Calu3 (cell line): ENCODE data around the gene ARID3C. TPM values are rescaled to one million over a fixed set of nuclear protein-coding genes. Genes with fewer than 3 reads are reported as not detected.

ENCODE experiments used
- BruUV-seq: library from RNA; stranded (reverse); fragments of 400-500 nt; replicated peaks from 2 replicates; lab custom pipeline; 2021; lab: Mats Ljungman, UMichigan
- CTCF ChIA-PET: fragments of 300-600 bp; sonication (Branson Sonifier 250); formaldehyde crosslinking; loops from one replicate; lab custom pipeline; 2022; ENCODE audit warnings: antibody characterized with exemption; lab: Charles Lee
- DNase-seq: peaks from one replicate; pipeline ENCODE4 v3.0.0; 2022
- H3K27ac Mint-ChIP-seq: one replicate; pipeline ENCODE4 v1.8.0; 2022; ENCODE audit warnings: mixed read lengths; ENCODE audit not compliant: unreplicated experiment
- H3K27me3 Mint-ChIP-seq: one replicate; pipeline ENCODE4 v1.8.0; 2022; ENCODE audit warnings: mixed read lengths; ENCODE audit not compliant: unreplicated experiment
- H3K36me3 Mint-ChIP-seq: one replicate; pipeline ENCODE4 v1.8.0; 2022; ENCODE audit warnings: mild to moderate bottlenecking, moderate library complexity, mixed read lengths; ENCODE audit not compliant: insufficient read depth, unreplicated experiment
- H3K4me1 Mint-ChIP-seq: one replicate; pipeline ENCODE4 v1.8.0; 2022; ENCODE audit warnings: mild to moderate bottlenecking, low read depth, mixed read lengths; ENCODE audit not compliant: unreplicated experiment
- H3K4me3 Mint-ChIP-seq: one replicate; pipeline ENCODE4 v1.8.0; 2022; ENCODE audit warnings: mild to moderate bottlenecking, low read depth, moderate library complexity, mixed read lengths; ENCODE audit not compliant: unreplicated experiment
- H3K9me3 Mint-ChIP-seq: one replicate; pipeline ENCODE4 v1.8.0; 2022; ENCODE audit warnings: low read depth, mixed read lengths; ENCODE audit not compliant: unreplicated experiment
- CTCF ChIP-seq: fragments of 200-600 bp; IDR thresholded peaks from one replicate; pipeline ENCODE4 v1.8.0; 2022; ENCODE audit warnings: antibody characterized with exemption; ENCODE audit not compliant: unreplicated experiment
- intact Hi-C: fragments of 100-400 bp; cut with micrococcal nuclease; formaldehyde crosslinking; loops from one replicate; pipeline ENCODE4 v1.10.0; 2022; ENCODE audit not compliant: unreplicated experiment
- total RNA-seq: library from RNA; stranded (reverse); gene quantifications from 2 replicates; pipeline ENCODE4 v1.2.3, GENCODE V29; 2022

ARID3C gene
- total RNA-seq, 1 experiment from 2014 or later: not detected

DNA sequence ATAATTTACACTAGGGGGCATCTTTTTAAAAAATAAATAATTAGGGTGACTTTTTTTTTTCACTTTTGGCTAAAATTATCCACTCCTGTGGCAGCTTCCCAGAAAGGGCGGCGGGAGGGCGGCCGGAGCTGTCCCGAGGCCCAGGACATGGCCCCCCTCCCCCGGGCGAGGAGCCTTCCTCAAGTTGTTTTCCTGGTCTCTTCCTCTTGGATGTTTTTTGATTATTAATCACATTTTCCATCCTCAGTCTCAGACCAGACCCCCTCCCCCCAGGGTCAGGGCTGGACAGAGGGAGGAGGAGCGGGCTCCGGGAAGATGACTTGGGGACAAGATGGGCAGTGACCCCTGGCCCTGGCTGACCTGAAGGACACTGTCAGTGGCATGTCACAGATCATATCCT is 34.7 kb downstream of the ARID3C start:
- Mint-ChIP-seq H3K36me3 (peaks cover 6% of the 10 kb centered on the region), H3K4me1 (no peaks in the 10 kb centered on the region), H3K27ac (no peak overlapping the region), H3K27me3 (peaks cover 84% of the 10 kb centered on the region), H3K4me3 (no peak overlapping the region), H3K9me3 (no peaks in the 10 kb centered on the region)
- CTCF ChIA-PET: no interaction called here
- intact Hi-C loops: loop anchor here (5.0 to 10.0 kb wide), 3 partner anchors 47 to 189 kb away; no protein-coding TSS in a partner anchor
- no peak for DNase-seq
- no peak for TF ChIP-seq CTCF
- no TSS peak for BruUV-seq

GRCh38 chr9:34592895-34593601 is 35.8 kb downstream of the ARID3C start:
- no peaks in the 10 kb centered on the region for H3K4me1 Mint-ChIP-seq
- no peak for TF ChIP-seq CTCF
- DNase-seq: no peak
- H3K27ac Mint-ChIP-seq: no peak overlapping the region
- H3K27me3 Mint-ChIP-seq: peaks cover 85% of the 10 kb centered on the region
- no peaks in the 10 kb centered on the region for H3K9me3 Mint-ChIP-seq
- intact Hi-C loops: loop anchor here (5.0 to 10.0 kb wide), 3 partner anchors 46 to 188 kb away; no protein-coding TSS in a partner anchor
- CTCF ChIA-PET: interaction anchor here (2.3 kb wide), 1 partner anchor 45 kb away, joined by 22 read pairs; no protein-coding TSS in a partner anchor
- peaks cover 6% of the 10 kb centered on the region for H3K36me3 Mint-ChIP-seq
- no TSS peak for BruUV-seq
- H3K4me3 Mint-ChIP-seq: no peak overlapping the region

DNA sequence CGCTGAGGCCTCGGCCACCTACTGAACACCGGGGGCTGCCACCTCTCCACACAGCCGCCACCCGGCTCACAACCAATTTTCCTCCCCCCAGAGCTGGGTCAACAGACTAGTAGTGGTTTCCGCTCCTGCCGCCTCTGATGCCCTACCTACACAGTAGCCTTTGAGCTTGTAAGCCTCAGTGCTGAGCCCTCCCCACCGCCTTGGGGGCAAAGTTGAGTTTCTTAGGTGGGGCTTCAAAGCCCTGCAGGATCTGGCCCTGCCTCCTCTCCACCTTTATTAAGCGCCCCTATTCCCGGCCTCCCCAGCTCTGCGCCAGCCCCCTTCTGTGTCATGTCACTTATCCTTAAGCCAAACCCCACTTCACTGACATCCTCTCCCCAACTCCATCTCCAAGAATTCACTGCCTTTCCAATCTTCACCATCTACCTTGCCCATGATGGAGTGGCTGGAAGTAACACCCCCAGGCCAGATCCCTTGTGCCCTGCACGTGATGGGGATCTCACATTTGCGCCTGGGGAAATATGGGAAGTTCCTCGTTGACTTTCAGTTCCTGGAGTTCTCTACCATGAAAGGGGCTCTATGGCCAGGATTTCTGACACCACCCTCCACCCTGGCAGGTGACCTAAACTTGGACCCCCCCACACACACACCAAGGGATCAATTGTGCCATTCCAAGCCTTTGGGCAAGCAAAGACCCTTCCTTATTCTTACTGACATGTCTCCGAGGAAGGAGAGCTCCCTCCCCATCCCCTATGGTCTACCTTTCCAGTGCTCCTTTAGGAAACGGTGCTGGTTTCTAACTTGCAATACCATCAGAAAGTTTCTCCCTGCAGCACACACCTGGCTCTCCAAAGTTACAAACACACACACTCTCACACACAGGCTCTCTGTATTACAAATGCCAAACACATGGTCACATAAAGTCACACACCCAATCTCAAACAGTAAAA is 36.7 kb downstream of the ARID3C start:
- no peak for DNase-seq
- H3K9me3 Mint-ChIP-seq: no peaks in the 10 kb centered on the region
- no peak overlapping the region for H3K27ac Mint-ChIP-seq
- peaks cover 85% of the 10 kb centered on the region for H3K27me3 Mint-ChIP-seq
- H3K4me1 Mint-ChIP-seq: no peaks in the 10 kb centered on the region
- no peak overlapping the region for H3K4me3 Mint-ChIP-seq
- intact Hi-C loops: loop anchor here (5.0 to 10.0 kb wide), 3 partner anchors 45 to 187 kb away; no protein-coding TSS in a partner anchor
- CTCF ChIA-PET: interaction anchor here (1.0 to 2.3 kb wide), 7 partner anchors 12 to 188 kb away, joined by 3 to 22 read pairs (median 4); no protein-coding TSS in a partner anchor
- H3K36me3 Mint-ChIP-seq: peaks cover 6% of the 10 kb centered on the region
- no TSS peak for BruUV-seq
- no peak for TF ChIP-seq CTCF

GRCh38 chr9:34591248-34591916 is 37.5 kb downstream of the ARID3C start:
- intact Hi-C loops: loop anchor here (5.0 to 10.0 kb wide), 3 partner anchors 44 to 187 kb away; no protein-coding TSS in a partner anchor
- peak; percentile 88 for DNase-seq
- BruUV-seq: no TSS peak
- H3K36me3 Mint-ChIP-seq: peaks cover 6% of the 10 kb centered on the region
- peak; percentile 79 for TF ChIP-seq CTCF
- H3K27ac Mint-ChIP-seq: no peak overlapping the region
- H3K27me3 Mint-ChIP-seq: peaks cover 85% of the 10 kb centered on the region
- H3K4me3 Mint-ChIP-seq: peak overlapping the region; percentile 65
- CTCF ChIA-PET: interaction anchor here (1.0 to 2.3 kb wide), 7 partner anchors 11 to 188 kb away, joined by 3 to 22 read pairs (median 4); no protein-coding TSS in a partner anchor
- no peaks in the 10 kb centered on the region for H3K4me1 Mint-ChIP-seq
- H3K9me3 Mint-ChIP-seq: no peaks in the 10 kb centered on the region
